ENCODE results near the gene FGF22.

FGF22 gene

DNA sequence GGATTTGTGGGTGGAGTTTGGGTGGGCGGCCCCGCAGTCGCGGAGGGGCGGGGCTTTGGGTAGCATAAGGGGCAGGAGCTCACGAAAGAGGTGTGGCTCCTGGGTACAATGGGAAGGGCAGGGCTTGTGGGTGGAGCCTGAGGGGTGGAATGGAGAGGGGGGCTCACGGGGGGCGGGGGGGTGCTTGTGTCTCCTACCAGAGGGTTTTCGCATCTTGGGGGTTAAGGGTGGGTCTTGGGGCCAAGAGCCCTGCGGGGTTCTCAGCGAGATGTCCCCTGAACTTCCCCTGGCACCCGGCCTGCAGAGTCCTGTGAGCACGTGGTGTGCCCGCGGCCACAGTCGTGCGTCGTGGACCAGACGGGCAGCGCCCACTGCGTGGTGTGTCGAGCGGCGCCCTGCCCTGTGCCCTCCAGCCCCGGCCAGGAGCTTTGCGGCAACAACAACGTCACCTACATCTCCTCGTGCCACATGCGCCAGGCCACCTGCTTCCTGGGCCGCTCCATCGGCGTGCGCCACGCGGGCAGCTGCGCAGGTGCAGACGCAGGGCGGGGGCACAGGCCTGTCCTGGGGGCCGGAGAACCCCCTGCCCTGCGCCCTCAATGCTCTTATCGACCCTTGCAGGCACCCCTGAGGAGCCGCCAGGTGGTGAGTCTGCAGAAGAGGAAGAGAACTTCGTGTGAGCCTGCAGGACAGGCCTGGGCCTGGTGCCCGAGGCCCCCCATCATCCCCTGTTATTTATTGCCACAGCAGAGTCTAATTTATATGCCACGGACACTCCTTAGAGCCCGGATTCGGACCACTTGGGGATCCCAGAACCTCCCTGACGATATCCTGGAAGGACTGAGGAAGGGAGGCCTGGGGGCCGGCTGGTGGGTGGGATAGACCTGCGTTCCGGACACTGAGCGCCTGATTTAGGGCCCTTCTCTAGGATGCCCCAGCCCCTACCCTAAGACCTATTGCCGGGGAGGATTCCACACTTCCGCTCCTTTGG lies 41.6 kb downstream of the FGF22 start:
- DNase-seq, result no peak

DNA sequence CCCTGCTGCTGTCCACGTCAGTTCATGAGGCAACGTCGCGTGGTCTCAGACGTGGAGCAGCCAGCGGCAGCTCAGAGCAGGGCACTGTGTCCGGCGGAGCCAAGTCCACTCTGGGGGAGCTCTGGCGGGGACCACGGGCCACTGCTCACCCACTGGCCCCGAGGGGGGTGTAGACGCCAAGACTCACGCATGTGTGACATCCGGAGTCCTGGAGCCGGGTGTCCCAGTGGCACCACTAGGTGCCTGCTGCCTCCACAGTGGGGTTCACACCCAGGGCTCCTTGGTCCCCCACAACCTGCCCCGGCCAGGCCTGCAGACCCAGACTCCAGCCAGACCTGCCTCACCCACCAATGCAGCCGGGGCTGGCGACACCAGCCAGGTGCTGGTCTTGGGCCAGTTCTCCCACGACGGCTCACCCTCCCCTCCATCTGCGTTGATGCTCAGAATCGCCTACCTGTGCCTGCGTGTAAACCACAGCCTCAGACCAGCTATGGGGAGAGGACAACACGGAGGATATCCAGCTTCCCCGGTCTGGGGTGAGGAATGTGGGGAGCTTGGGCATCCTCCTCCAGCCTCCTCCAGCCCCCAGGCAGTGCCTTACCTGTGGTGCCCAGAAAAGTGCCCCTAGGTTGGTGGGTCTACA lies 43.1 kb downstream of the FGF22 start:
- no peak for DNase-seq

GRCh38 chr19:685454-685931 lies 45.8 kb downstream of the FGF22 start:
- no peak for DNase-seq

DNA sequence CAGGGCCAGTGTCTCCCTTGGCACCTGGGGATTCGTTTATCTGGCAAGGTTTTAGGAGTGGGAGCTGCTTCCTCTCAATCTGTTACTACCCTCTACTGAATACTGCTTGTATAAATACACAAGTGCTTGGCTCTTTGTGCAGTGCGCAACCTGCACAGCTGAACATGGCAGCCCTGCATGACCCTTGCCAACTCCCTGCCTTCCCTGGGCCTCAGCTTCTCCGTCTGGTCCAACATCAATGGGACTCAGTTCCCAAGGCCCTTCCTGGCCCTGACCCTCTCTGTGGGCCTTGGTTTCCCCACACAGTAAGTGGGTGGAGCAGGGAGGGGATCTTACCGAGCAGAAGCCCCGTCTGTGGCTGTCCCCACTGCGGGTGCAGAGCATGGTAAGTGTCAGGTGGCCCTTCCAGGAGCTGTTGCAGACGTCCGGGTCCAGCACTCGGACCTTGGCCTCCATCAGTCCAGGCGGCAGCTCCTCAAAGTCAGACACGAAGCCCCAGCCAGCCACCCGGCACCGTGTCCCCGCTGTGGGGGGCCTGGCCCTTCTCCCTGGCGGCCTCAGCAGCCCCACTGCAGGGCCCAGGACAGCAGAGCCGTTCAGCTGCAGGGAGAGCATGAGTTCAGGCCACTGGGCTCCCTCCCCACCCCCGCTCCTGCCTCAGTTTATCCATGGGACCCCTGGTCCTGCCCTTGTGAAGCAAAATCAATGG lies 47.1 kb downstream of the FGF22 start:
- DNase-seq, result no peak

GRCh38 chr19:687569-688166 lies 48.0 kb downstream of the FGF22 start:
- no peak for DNase-seq

DNA sequence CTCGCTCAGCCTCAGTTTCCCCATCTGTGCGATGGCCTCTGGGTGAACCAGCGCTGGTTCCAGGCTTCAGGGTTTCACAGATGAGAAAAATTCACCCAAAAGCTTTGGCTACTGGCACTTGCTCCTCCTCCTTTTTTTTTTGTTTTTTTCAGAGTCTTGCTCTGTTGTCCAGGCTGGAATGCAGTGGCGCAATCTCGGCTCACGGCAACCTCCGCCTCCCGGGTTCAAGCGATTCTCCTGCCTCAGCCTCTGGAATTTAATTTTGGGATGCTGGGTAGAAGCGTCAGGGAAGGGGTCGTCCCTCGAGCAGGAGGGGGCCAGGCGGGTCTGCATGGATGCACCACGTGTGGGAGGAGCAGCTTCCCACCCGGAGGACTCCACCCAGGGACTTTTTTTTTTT lies 48.5 kb downstream of the FGF22 start:
- DNase-seq, result peak; percentile 11

- no peak for DNase-seq
Measured at GRCh38 chr19:688992-689391, 49.3 kb downstream of the FGF22 start.

DNA sequence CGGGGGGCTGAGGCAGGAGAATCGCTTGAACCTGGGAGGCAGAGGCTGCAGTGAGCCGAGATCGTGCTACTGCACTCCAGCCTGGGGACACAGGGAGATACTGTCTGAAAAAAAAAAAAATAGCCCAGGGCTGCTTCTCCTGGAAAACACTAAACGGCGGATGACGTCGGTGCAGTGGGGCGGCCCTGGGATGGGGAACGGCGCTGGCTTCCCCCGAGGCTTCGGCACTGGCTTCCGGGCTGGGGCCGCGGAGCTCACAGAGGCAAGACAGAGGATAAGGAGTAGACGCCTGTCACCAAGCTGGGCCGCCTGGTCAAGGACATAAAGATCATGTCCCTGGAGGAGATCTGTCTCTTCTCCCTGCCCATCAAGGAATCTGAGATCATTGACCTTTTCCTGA lies 50.5 kb downstream of the FGF22 start:
- no peak for DNase-seq

Data from fibroblast of skin of right biceps (primary cell).